Activated naive CD8-positive, alpha-beta T cell treated with anti-CD3 and anti-CD28 coated beads for 36 hours (primary cell): Measurements from ENCODE around the gene TRIM71. TPM values are rescaled to one million over a fixed set of nuclear protein-coding genes. Genes with fewer than 3 reads are reported as not detected.
A peak's percentile ranks its signal among the peaks of the same experiment; 100 is the strongest.
"Not testable (repeated sequence)": the region's sequence is repeated elsewhere in the genome, so short reads cannot be mapped to it uniquely, and the experiment has no call there.

Experiments used
- DNase-seq: peaks from one replicate; pipeline ENCODE4 v3.0.0; 2021
- H3K27ac Mint-ChIP-seq: one replicate; pipeline ENCODE4 v1.8.0; 2022; ENCODE audit warnings: mild to moderate bottlenecking, moderate library complexity, mixed read lengths
- H3K27me3 Mint-ChIP-seq: one replicate; pipeline ENCODE4 v1.8.0; 2022; ENCODE audit warnings: mild to moderate bottlenecking, mixed read lengths
- H3K36me3 Mint-ChIP-seq: one replicate; pipeline ENCODE4 v1.8.0; 2021; ENCODE audit warnings: mild to moderate bottlenecking, mixed read lengths
- H3K4me1 Mint-ChIP-seq: one replicate; pipeline ENCODE4 v1.8.0; 2021; ENCODE audit warnings: mixed read lengths
- H3K4me3 Mint-ChIP-seq: one replicate; pipeline ENCODE4 v1.8.0; 2022; ENCODE audit warnings: mild to moderate bottlenecking, moderate library complexity, mixed read lengths
- H3K9me3 Mint-ChIP-seq: one replicate; pipeline ENCODE4 v1.8.0; 2022; ENCODE audit warnings: mixed read lengths
- total RNA-seq, 2 experiments: library from RNA; stranded (reverse); gene quantifications; one replicate each; pipeline ENCODE4 v1.2.3, GENCODE V29; 2021

TRIM71 gene
- total RNA-seq, 2 experiments from 2014 or later = 0.10 to 0.14 TPM

DNA sequence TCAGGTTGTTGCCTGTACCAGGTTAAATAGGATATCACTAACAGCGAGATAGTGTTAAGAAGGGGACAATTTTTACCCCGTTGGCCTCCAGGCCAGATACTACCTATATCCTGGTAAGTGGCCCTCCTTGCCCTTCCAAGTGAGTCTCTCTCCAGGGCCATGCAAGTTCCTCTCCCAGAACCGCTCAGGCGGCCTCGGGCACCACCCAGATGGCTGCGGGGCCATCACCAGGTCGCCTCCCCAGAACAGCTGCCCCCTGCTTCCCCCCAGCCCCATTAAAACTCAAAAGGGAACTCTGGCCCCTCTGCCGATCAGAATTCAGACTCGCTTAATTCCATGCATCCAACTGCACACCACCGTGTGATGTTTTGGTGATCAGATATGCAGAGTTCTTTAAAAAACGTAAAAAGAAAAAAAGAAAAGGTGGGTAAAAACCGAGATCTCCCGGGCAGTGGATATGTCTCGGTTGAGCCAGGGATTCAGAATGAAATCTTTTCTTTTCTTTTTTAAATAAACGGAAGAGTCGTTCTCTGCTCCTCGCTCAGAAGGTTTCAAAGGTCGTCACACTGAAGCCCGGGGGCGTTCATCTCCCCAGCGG, 1.9 kb upstream of the TRIM71 start:
- no peaks in the 10 kb centered on the region for H3K36me3 Mint-ChIP-seq
- no peak for DNase-seq
- no peaks in the 10 kb centered on the region for H3K9me3 Mint-ChIP-seq
- peak overlapping the region; percentile 71 for H3K4me3 Mint-ChIP-seq
- no peak overlapping the region for H3K27ac Mint-ChIP-seq
- peaks cover 17% of the 10 kb centered on the region for H3K4me1 Mint-ChIP-seq
- peaks cover 66% of the 10 kb centered on the region for H3K27me3 Mint-ChIP-seq

DNA sequence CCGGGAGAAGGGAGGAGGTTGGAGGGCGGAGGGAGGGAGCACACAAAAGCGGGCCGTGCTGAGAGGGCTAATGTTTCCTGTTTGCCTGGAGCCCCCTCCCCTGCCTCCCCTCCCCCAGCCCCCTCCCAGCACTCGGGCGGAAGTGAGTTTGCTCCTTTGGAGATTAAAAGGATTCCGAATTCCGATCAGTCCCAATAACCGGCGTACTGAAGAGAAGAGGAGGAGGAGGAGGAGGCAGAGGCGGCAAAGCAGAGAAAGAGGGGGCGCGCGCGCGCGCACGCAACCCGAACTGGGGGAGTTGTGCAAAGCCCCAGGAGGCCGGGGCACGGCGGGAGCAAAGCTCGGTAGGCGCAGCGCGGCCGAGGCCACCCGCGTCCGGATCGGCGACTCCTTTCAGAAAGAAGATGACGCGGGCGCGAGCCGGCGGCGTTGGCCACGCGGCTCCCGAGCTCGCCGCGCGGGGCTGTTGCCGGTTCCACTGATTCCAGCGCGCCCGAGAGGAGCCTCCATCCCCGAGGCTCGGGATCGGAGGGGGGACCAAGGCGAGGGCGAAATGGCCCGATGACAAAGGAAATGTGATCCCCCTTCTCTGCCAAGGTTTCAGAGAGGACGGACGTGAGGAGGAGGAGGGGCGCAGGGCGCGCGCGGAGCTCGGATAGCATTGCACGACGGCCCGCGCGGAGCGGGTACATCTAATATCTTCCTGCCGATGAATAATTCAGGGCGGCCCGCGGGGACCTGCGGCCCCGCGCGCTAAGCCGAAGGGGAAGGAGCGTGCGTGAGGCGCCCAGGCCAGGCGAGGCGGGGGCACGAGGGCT, 1.1 kb upstream of the TRIM71 start:
- peaks cover 17% of the 10 kb centered on the region for H3K4me1 Mint-ChIP-seq
- H3K27ac Mint-ChIP-seq = no peak overlapping the region
- DNase-seq = peak; percentile 35
- peak overlapping the region; percentile 71 for H3K4me3 Mint-ChIP-seq
- H3K9me3 Mint-ChIP-seq = no peaks in the 10 kb centered on the region
- H3K27me3 Mint-ChIP-seq = peaks cover 68% of the 10 kb centered on the region
- no peaks in the 10 kb centered on the region for H3K36me3 Mint-ChIP-seq

DNA sequence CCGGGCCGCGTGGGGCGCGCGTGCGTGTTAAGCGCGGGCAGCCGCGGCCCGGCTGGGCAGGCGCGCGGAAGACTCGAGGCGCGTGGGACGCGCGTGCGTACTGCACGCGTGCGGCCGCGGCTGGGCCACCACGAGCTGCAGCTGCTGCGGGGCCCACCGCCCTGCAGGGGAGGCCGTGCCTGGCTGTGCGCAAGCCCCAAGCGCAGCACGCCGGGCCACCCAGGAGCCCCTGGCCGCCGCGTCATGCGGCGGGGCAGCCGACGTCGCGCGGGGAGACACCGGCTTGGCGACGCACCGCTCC, 590 bp upstream of the TRIM71 start:
- H3K27me3 Mint-ChIP-seq = peaks cover 71% of the 10 kb centered on the region
- peaks cover 17% of the 10 kb centered on the region for H3K4me1 Mint-ChIP-seq
- H3K4me3 Mint-ChIP-seq = peak overlapping the region; percentile 71
- H3K27ac Mint-ChIP-seq = no peak overlapping the region
- no peaks in the 10 kb centered on the region for H3K9me3 Mint-ChIP-seq
- DNase-seq = no peak
- H3K36me3 Mint-ChIP-seq = no peaks in the 10 kb centered on the region

DNA sequence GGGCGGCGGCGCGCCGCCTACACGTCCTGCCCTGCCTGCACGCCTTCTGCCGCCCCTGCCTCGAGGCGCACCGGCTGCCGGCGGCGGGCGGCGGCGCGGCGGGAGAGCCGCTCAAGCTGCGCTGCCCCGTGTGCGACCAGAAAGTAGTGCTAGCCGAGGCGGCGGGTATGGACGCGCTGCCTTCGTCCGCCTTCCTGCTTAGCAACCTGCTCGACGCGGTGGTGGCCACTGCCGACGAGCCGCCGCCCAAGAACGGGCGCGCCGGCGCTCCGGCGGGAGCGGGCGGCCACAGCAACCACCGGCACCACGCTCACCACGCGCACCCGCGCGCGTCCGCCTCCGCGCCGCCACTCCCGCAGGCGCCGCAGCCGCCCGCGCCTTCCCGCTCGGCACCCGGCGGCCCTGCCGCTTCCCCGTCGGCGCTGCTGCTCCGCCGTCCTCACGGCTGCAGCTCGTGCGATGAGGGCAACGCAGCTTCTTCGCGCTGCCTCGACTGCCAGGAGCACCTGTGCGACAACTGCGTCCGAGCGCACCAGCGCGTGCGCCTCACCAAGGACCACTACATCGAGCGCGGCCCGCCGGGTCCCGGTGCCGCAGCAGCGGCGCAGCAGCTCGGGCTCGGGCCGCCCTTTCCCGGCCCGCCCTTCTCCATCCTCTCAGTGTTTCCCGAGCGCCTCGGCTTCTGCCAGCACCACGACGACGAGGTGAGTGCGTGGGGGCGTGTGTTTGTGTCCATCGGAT, 602 bp downstream of the TRIM71 start:
- peak; percentile 26 for DNase-seq

DNA sequence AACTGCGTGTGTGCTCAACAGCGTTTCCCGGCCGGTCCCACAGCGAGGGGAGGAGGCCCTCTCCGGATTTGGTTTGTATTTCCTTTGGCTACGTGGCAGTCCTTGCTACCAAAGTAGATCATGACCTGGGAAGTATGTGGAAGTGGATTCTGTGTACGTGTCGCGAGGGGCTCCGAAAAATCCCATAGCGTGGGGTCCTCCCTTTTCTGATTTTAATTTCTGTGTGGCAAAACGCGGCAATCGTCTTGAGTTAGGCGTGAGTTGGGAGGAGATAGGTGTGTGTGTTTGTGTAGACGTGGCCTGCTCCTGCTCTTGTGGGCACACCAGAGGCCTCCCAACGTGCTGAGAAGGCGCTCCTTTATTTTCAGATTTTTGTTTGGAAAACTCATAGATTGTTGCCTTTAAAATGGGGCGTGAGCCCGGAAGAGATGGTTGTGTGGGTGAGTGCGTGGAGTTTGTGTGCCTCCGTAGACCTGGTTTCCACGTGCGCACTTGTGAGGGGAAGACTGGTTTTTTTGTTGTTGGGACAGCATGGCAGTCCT, 1.2 kb downstream of the TRIM71 start:
- DNase-seq = no peak
- peaks cover 79% of the 10 kb centered on the region for H3K27me3 Mint-ChIP-seq
- no peak overlapping the region for H3K27ac Mint-ChIP-seq
- H3K4me3 Mint-ChIP-seq = peak overlapping the region; percentile 7
- H3K4me1 Mint-ChIP-seq = peaks cover 17% of the 10 kb centered on the region
- H3K9me3 Mint-ChIP-seq = no peaks in the 10 kb centered on the region
- H3K36me3 Mint-ChIP-seq = no peaks in the 10 kb centered on the region

More for the DNA sequence above, 602 bp downstream of the TRIM71 start:
- H3K27ac Mint-ChIP-seq = no peak overlapping the region
- no peaks in the 10 kb centered on the region for H3K9me3 Mint-ChIP-seq
- H3K4me3 Mint-ChIP-seq = peak overlapping the region; percentile 29
- H3K27me3 Mint-ChIP-seq = peaks cover 77% of the 10 kb centered on the region
- H3K36me3 Mint-ChIP-seq = no peaks in the 10 kb centered on the region
- H3K4me1 Mint-ChIP-seq = peaks cover 17% of the 10 kb centered on the region

DNA sequence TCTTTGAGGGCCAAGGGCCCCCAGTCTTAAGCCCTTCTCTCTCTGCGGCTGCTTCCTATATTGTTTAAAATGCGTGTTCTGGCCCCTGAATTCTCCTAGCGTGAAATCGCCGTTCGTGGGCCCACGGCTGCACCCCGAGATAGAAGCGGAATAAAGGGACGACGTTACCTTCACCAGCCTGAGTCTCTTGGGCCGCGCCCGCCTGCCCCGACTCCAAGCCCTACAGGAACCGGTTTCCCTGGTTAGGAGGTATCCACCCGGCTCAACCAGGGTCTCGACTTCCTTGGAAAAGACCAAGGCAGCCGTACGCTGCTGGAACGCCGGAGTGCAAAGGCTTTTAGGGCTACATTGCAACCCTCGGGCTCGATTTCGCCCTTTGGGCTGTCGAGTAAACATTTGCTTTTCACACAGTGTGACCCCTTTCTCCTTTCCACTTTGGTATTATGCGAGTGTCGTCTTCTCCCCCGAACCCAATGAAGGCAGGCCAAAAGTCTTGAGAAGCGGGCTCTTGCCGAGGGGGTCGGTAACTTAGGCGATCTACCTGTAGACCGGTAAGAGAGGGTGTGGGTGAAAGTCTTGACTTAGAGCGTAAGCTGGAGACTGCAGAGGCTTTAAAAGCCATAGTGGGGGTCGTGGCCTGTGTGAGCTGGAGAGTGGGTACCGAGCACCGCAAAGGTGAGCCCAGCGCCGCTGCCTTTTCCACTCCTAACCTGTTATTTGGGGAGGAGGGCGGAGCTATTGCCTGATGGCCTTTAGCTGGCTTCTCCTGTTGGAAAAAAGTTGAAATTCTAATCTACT, 2.0 kb downstream of the TRIM71 start:
- no peak for DNase-seq
- Mint-ChIP-seq H3K27ac (no peak overlapping the region), H3K4me3 (no peak overlapping the region), H3K9me3 (no peaks in the 10 kb centered on the region), H3K36me3 (no peaks in the 10 kb centered on the region), H3K27me3 (peaks cover 76% of the 10 kb centered on the region), H3K4me1 (peaks cover 11% of the 10 kb centered on the region)

DNA sequence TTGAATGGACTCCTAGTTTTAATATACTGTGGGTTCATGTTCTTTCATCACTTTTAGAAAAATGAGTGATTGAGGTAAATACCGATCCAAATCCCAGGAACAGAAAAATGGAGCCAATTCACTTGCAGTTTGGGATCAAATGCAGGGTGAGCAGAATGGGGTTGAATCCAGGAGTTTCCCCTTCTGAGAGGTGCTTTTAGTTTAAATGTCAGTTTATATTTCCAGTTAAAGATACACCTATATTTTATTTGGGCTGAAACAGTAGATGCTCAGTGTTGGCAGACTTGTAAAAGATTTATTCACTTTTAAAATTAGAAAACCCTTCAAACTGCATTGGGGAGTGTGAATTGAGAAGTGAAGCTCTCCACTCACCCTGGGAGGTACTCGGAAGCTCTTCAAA, 2.6 kb downstream of the TRIM71 start:
- H3K27ac Mint-ChIP-seq = no peak overlapping the region
- DNase-seq = no peak
- H3K27me3 Mint-ChIP-seq = peaks cover 73% of the 10 kb centered on the region
- H3K36me3 Mint-ChIP-seq = no peaks in the 10 kb centered on the region
- peaks cover 9% of the 10 kb centered on the region for H3K4me1 Mint-ChIP-seq
- H3K9me3 Mint-ChIP-seq = no peaks in the 10 kb centered on the region
- H3K4me3 Mint-ChIP-seq = no peak overlapping the region

DNA sequence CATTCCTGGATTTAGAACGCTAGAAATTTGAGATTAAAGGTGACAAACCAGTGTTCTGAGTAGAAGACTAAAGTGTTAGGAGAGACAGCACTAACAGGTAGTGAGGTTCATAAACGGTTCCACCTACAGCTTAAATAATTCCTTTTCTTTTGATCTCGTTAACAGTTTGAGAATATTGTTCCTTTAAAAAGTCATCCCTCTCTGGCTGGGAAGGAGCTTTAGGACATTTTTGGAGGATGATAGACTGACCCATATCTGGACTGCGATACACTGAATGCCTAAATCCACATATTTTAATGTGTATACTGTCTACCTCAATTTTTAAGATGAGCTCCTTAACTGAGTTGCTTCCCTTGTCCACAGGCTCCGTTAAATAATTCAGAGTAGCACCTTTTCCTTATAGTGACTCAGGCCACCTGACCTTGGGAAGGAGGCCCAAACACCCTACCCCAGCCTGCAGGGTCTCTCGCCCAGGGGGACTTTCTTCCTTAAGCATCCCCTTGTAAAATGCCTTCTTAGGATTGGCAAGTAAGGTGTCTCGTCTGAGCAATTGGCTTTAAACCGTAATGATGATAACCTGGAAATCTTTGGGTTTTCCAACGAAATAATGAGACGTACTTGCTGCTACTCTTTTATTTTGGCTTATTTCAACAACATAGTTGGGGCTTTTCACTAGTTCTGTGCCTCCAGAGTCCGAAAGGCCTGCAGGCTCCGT, 3.3 kb downstream of the TRIM71 start:
- Mint-ChIP-seq H3K4me1 (peaks cover 4% of the 10 kb centered on the region), H3K36me3 (no peaks in the 10 kb centered on the region), H3K9me3 (no peaks in the 10 kb centered on the region), H3K4me3 (no peak overlapping the region), H3K27ac (no peak overlapping the region), H3K27me3 (peaks cover 66% of the 10 kb centered on the region)
- DNase-seq = no peak

DNA sequence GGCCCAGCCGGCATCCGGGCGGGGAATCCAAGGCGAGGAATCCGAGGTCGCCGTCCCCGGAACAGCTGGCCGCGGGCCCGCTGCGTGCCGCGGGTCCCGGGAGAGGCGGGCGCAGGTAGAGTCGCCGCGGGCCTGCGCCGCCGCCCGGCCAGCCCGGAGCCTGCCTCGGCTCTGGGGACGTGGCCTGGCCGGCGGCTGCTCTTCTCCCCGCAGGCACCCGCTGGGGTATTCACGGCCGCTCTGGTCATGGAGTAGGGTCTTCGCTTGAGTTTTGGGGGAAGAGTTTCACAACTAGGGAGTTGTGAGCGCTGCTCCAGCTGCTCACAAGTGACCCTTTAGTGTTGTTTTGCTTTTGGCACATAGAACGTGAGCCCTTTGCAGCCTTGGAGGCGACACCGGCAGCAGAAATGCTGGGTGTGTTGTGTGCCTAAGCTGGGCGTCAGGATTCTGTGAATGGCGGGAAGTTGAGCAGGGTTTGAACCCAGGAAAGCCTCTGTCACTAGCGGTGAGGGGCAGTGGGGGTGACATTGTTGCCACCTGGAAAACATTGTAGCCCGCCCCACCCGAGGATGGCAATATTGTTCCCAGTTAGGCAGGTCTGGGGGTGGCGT, 4.0 kb downstream of the TRIM71 start:
- Mint-ChIP-seq H3K36me3 (no peaks in the 10 kb centered on the region), H3K4me3 (no peak overlapping the region), H3K4me1 (peaks cover 3% of the 10 kb centered on the region), H3K9me3 (no peaks in the 10 kb centered on the region), H3K27me3 (peaks cover 60% of the 10 kb centered on the region), H3K27ac (no peak overlapping the region)
- no peak for DNase-seq

DNA sequence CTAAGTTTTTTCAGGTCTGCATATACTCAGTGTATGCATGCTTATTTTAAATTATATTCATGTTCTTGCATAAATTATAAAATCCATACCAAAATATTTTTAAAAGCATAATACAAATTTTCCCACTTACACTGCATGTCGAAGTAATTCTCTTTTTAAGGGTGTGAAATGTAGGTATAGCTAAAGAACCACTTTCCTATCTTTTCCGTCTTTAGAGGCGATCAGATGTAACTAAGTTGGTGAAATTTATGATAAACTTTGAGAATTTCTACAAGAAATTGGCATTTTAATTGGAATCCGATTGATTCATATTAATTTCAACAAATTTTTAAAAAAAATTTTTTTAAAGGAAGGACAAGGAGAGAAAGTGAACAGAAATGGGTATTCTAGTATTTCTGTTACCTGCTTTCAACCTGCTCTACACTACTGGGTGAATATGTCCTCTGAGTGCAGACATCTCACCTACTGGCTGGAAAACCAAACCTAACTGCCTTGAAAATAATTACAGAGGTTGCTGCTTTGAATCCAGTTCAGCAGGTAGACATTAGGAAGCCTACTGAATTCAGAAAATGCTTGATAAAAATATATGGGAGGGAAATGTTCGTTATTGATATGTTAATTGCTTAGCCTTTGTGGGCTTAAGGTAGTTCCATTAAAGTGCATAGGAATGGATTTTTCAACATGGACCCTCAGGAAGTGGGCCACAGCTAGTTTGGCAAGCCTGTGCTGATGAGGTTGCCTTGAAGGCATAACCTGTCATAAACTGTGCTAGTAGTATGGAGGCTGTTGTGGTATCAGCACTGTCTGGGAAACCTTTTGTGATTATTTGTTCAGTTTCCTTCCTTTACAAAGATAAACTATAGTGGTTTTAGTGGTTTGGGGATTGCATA, 5.1 kb downstream of the TRIM71 start:
- Mint-ChIP-seq H3K27me3 (peaks cover 58% of the 10 kb centered on the region), H3K9me3 (no peaks in the 10 kb centered on the region), H3K27ac (no peak overlapping the region), H3K36me3 (no peaks in the 10 kb centered on the region), H3K4me1 (peaks cover 1% of the 10 kb centered on the region), H3K4me3 (no peak overlapping the region)
- no peak for DNase-seq

DNA sequence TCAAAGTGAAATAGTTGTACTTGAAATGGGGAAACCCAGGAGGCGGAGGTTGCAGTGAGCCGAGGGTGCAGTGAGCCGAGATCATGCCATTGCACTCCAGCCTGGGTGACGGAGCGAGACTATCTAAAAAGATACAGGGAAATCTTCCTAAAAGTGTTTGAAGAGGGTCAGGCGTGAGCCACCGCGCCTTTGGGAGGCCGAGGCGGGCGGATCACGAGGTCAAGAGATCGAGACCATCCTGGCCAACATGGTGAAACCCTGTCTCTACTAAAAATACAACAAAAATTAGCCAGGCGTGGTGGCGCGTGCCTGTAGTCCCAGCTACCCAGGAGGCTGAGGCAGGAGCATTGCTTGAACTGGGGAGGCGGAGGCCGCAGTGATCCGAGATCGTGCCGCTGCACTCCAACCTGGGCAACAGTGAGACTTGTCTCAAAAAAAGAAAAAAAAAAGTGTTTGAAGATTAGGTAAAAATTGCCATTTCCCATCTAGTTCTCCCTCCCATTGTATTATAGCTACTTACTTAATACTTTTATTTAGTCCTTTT, 5.9 kb downstream of the TRIM71 start:
- H3K27ac Mint-ChIP-seq, H3K36me3 Mint-ChIP-seq, H3K9me3 Mint-ChIP-seq, H3K4me3 Mint-ChIP-seq, DNase-seq, H3K4me1 Mint-ChIP-seq: not testable (repeated sequence)
- H3K27me3 Mint-ChIP-seq = peaks cover 53% of the 10 kb centered on the region

DNA sequence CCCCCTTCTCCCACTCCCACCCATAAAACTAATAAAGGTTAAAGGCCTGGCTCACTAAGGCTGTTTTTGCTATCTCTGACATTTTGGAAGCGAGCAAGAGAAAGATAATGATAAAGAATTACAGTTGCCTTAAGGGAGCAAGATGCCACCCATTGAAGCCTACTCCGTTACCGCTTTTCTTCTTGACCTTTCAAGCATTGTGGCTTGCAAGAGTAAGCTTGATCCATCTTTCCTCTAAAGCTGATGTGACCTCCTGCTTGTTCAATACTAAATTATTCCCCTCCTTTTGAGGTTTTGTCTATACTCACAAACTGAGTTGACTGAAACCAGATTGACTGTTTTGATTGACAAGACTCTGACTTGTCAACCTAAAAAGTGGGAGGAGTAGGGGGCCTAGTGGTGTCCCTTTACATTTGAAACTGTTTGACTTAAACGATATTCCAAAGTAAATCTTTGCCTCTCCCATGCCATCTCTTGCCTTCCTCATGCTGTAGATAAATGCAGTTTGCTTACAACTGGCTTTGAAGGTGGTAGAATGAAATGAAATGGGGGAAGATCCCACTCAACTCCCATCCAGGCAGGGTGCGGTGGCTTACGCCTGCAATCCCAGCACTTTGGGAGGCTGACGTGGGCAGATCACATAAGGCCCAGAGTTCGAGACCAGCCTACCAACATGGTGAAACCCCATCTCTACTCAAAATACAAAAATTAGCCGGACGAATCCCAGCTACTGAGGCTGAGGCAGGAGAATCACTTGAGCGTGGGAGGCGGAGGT, 8.0 kb downstream of the TRIM71 start:
- Mint-ChIP-seq H3K27ac (no peak overlapping the region), H3K36me3 (no peaks in the 10 kb centered on the region), H3K4me1 (no peaks in the 10 kb centered on the region), H3K27me3 (peaks cover 38% of the 10 kb centered on the region), H3K9me3 (no peaks in the 10 kb centered on the region), H3K4me3 (no peak overlapping the region)
- no peak for DNase-seq
